Mononuclear cell (primary cell): ENCODE measurements around the gene SLC6A3. TPM values are rescaled to one million over a fixed set of nuclear protein-coding genes. Genes with fewer than 3 reads are reported as not detected.
"Not testable (repeated sequence)": the region's sequence is repeated elsewhere in the genome, so short reads cannot be mapped to it uniquely, and the experiment has no call there.

Experiments
- H3K27me3 ChIP-seq: 2 replicates; pipeline ENCODE4 v1.6.0; 2011; ENCODE audit warnings: low read length, control low read depth; ENCODE audit not compliant: insufficient read depth
- H3K4me1 ChIP-seq: 2 replicates; pipeline ENCODE4 v1.5.1; 2011; ENCODE audit warnings: mild to moderate bottlenecking, low read length, control low read depth; ENCODE audit not compliant: insufficient read depth
- H3K4me3 ChIP-seq: 2 replicates; pipeline ENCODE4 v1.5.1; 2011; ENCODE audit warnings: mild to moderate bottlenecking, low read length, moderate library complexity
- H3K9me3 ChIP-seq: 2 replicates; pipeline ENCODE4 v1.5.1; 2011; ENCODE audit warnings: low read depth, mild to moderate bottlenecking, control low read depth, low read length
- total RNA-seq: library from RNA; depleted of rRNA; stranded (reverse); fragments of >200 nt; gene quantifications from one replicate; pipeline ENCODE4 v1.2.3, GENCODE V29; 2012

Gene SLC6A3
- total RNA-seq, 1 donor = not detected

DNA sequence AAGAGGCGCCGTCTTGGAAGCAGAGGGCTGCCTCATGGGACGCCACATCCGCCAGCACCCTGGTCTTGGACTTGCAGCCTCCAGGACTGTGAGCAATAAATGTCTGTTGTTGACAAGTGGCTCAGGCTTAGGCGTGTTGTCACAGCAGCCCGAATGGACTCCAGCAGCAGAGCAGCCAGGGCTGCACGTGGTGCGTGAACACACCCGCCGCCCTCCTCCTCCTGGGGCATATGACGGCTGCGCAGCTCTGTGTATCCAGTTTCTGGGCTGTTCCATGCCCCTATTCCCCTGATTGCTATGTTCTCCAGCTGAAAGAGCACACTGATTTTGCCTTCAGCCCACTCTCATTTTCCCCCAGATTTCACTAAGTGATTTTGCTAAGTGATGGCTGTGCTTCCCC, 64.3 kb downstream of the SLC6A3 start:
- Histone ChIP-seq H3K27me3 (no peaks in the 10 kb centered on the region), H3K9me3 (no peaks in the 10 kb centered on the region), H3K4me3 (no peak overlapping the region), H3K4me1 (peaks cover 16% of the 10 kb centered on the region)

DNA sequence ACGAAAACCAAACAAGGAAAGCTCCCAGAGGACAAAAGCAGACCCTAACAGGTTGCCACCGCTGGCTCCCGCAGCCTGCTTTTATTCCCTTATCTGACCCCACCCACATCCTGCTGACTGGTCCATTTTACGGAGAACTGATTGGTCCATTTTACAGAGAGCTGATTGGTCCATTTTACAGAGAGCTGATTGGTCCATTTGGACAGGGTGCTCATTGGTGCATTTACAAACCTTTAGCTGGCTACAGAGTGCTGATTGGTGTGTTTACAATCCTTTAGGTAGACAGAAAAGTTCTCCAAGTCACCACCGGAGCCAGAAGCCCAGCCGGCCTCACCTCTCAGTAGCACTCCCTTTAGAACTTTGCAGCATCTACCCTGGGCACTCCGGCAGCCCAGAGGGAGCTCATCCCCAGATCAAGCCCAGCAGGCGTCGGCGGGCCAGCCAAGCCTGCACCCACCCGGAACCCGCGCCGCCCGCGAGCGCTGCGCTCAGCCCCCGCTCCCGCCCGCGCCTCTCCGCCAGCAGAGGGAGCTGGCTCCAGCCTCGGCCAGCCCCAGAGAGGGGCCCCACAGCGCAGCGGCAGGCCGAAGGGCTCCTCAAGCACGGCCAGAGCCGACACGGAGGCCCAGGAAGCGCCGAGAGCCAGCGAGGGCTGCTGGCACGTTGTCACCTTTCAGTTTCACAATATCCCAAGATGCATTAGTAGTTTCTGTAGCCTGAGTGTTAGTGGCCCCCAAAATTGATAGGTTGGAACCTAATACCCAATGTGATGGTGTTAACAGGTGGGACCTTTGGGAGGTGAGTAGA, 65.0 kb downstream of the SLC6A3 start:
- Histone ChIP-seq H3K4me1 (peaks cover 11% of the 10 kb centered on the region), H3K4me3 (no peak overlapping the region), H3K27me3 (no peaks in the 10 kb centered on the region), H3K9me3 (no peaks in the 10 kb centered on the region)

DNA sequence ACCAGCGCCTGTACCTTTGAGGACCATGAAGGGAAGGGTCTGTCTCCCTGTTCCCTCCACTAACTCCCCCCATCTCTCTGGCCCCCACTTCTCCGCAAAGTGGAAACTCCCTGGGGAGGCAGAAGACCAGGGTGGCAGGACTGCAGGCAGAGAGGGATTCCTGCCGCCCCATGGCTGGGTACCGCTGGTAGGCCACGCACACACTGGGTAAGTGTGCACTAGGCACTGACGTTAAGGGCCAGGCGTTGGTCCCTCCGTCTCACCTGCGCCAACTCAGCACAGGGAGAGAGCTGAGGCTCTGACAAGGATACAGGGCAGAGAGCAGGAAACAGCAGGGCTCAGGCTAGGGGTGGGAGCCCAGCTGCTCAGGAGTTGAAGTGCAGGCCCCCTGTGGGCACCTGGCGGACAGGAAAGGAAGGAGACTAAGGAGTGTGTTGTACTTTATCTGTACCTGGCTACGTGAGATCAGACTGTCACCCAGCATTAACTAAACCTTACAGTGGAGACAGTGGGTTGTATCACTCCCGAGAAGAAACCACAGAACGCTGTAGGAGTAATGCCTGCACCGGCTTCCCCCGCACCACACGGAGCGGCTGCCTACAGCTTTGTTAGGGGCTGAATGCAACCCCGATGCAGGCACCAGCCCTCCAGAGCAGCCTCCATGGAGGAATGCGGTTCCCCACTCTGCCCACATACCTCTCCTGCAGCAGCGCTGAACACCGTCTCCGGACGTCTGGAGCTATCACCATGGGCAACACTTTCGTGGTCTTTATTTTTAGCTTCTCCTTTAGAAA, 66.2 kb downstream of the SLC6A3 start:
- H3K4me3 ChIP-seq = no peak overlapping the region
- peaks cover 17% of the 10 kb centered on the region for H3K4me1 ChIP-seq
- H3K9me3 ChIP-seq = no peaks in the 10 kb centered on the region
- no peaks in the 10 kb centered on the region for H3K27me3 ChIP-seq

DNA sequence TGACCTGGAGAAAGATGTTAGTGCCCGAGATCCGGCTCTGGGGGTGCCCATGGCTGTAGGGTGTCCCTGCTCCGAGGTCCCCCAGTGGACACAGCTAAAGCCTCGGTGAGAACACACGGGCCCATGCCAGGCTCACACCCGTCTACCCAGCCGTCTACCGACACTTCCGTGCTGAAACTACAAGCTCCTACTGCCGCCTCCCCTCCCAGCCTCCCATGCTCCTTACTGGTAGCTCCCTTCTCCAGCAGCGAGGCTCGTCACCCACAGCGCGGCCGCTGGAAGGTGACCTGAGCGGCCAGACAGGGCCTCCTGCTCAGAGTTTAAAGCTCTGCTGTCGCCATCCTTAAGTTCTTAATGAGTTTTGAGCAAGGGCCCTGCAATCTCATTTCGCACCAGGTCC, 67.1 kb downstream of the SLC6A3 start:
- no peak overlapping the region for H3K4me3 ChIP-seq
- H3K4me1 ChIP-seq = peaks cover 19% of the 10 kb centered on the region
- no peaks in the 10 kb centered on the region for H3K9me3 ChIP-seq
- no peaks in the 10 kb centered on the region for H3K27me3 ChIP-seq

DNA sequence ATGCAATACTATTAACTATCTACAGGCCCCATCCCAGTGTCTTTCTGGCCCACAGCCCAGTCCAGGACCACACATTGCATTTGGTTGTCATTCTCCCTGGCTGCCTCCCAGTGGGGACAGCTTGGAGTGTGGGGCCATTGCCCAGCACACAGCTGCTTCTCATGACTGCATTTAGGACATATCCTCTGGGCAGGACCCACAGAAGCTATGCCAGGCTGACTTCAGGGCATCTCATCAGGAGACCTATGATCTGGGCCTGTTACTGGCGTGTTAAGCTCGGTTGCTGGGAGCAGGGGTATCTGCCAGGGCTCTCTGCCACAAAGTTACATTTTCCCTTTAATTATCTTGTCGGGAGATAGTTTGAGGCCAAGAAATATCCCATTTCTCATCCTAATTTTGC, 68.3 kb downstream of the SLC6A3 start:
- Histone ChIP-seq H3K9me3 (no peaks in the 10 kb centered on the region), H3K4me1 (peaks cover 21% of the 10 kb centered on the region), H3K4me3 (no peak overlapping the region), H3K27me3 (no peaks in the 10 kb centered on the region)

DNA sequence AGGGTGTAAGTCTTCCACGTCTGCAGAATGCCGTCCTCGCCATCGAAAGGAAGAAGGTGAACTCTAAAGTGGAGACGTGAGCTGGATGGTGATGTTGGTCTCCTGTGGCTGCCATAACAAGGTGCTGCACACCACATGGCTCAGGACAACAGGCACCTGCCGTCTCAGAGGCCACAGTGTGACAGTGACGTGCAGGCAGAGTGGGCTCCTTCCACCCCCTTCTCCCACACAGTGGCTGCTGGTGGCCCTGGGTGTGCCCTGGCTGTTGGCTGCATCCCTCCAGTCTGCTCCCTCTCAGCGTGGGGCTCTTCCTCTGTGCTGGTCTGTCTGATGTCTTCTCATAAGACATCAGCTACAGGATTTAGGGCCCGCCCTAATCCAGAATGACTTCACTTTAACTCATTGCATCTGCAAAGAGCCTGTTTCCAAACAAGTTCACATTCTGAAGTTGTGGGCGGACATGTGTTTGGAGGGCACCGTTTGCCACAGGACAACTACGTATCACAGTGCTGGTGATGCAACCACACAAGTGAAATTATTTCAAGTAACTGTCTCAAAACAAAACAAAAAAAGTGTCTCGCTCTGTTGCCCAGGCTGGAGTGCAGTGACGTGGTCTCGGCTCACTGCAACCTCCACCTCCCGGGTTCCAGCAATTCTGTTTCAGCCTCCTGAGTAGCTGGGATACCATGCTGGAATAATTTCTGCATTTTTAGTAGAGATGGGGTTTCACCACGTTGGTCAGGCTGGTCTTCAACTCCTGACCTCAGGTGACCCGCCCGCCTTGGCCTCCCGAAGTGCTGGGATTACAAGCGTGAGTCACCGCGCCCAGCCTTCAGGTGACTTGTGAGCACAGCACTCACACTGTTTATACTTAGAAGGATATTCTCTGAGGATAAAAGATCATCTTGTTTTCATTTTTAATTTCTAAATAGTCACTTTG, 69.1 kb downstream of the SLC6A3 start:
- no peak overlapping the region for H3K4me3 ChIP-seq
- no peaks in the 10 kb centered on the region for H3K9me3 ChIP-seq
- H3K27me3 ChIP-seq = no peaks in the 10 kb centered on the region
- H3K4me1 ChIP-seq = peaks cover 26% of the 10 kb centered on the region

DNA sequence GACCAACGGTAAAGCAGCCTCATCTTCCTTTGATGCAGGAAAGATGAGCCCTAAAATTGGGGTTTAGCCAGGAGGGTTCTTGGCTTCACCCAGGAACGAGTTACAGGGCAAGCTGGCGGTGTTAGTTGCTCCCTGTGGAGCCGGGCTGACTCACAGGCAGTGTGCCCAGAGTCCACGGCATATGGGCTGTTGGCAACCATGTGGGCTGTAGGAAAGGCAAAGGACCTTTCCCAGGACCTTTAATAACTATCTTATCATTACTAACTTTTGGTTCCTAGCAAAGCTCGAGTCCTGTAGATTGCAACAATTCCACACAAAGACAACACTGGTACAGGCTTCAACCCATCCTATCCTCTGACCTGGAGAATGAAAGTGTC, 70.6 kb downstream of the SLC6A3 start:
- Histone ChIP-seq H3K4me1 (peaks cover 16% of the 10 kb centered on the region), H3K4me3 (no peak overlapping the region), H3K27me3 (no peaks in the 10 kb centered on the region), H3K9me3 (no peaks in the 10 kb centered on the region)

DNA sequence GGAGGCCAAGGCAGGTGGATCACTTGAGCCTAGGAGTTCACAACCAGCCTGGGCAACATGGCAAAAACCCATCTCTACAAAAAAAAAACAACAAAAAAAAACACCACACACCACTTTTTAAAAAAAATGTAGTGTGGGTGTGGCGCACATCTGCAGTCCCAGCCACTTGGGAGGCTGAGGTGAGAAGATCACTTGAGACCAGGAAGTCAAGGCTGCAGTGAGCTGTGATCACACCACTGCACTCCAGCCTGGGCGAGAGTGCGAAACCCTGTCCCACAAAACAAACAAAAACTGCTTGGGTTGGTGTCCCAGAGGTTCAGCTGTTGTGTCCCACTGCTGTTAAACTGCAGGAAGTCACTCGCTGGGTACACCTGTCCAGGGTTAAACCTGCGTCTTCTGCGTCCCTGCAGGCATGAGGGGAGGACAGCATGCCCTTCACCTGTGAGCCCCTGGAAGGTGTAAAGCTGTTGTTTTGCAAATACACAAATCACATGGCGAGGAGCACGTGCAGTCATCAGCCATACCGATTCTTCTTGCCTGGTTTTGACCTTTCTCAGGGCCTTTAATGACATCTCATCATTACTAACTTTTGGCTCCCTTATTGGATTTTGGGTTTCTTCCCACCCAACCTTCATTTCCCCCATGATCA, 71.1 kb downstream of the SLC6A3 start:
- Histone ChIP-seq H3K4me3 (no peak overlapping the region), H3K9me3 (no peaks in the 10 kb centered on the region), H3K4me1 (peaks cover 16% of the 10 kb centered on the region), H3K27me3 (no peaks in the 10 kb centered on the region)

DNA sequence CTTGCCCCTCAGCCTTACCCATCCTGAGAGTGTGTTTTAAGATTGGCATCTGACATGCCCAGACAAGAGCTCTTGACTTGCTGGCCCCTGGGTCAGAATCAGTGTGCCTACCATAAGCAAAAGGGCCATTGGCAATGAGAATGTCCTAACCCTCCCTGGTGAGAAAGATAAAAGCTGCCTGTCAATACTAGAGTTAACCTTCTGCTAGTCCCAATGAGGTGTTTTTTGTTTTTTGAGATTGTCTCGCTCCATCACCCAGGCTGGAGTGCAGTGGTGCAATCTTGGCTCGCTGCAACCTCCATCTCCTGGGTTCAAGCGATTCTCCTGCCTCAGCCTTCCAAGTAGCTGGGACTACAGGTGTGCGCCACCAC, 73.3 kb downstream of the SLC6A3 start:
- not testable (repeated sequence) for H3K4me3 ChIP-seq, H3K9me3 ChIP-seq, H3K27me3 ChIP-seq
- peaks cover 18% of the 10 kb centered on the region for H3K4me1 ChIP-seq

DNA sequence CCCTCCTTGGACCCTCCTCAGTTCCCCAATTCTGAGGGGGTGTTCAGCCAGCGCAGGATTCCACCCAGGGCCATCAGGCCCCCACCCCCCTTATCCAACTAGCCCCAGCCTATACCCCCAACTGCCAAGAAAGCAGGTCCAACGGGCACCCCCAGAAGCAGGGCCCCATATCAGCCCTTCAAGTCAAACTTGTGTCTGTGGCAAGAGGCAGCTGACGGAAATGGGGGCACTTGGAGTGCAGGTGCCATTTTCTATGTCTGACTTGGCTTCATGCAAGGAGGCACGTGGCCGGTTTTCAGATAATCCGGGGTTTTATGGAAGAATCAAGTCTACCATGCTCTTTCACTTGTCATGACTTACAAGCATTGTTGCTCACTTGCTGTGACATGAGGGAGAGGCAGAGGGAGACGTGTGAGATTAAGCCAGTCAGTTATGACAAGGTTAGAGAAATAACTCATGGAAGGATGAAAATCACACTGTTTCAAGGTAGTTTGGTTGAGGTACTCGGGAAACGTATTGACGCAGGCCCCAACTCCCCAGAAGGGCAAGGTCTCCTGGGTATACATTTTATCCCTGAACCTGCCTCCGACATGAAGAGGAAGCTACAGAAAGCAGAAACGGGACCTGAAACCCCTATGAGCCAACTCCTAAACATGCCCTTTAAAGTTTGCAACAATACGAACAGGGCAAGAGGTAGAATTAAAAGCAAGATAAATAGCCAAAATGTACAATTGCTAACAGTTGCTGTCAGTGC, 73.8 kb downstream of the SLC6A3 start:
- H3K4me1 ChIP-seq = peaks cover 23% of the 10 kb centered on the region
- H3K9me3 ChIP-seq = no peaks in the 10 kb centered on the region
- H3K27me3 ChIP-seq = no peaks in the 10 kb centered on the region
- no peak overlapping the region for H3K4me3 ChIP-seq

DNA sequence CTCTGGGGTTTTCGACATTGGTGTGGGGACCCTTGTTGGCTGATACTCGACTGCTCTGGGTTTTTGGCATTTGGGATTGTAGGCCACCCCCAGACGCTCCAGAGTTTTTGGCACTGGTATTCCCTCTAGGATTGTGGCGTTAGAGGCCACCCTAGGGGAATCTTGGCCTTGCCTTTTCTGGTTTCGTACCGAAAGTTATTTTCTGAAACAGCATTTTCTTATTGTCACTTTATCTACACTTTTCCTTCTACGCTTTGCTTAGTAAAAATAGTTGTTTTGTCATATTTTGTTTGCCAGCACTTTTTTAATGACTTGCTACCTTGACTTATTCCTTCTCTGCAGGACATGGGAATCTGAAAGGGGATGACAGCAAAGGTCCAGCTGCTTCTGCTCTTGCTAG, 75.2 kb downstream of the SLC6A3 start:
- H3K4me3 ChIP-seq = no peak overlapping the region
- no peaks in the 10 kb centered on the region for H3K27me3 ChIP-seq
- peaks cover 23% of the 10 kb centered on the region for H3K4me1 ChIP-seq
- H3K9me3 ChIP-seq = no peaks in the 10 kb centered on the region

DNA sequence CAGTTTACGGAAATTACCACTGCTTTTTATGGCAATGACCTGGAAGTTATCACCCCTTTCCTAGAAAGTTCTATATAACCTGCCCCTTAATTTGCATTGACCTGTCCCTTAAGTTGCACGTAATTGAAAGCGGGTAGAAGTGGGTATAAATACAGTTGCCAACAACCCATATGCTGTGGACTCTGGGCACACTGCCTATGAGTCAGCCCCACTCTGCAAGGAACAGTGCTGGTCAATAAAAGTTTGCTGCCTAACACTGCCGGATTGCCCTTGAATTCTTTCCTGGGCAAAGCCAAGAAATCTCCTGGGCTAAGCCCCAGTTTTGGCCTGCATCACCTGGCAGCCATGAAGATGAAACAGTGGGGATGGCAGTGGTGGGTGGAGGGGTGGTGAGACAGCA, 76.5 kb downstream of the SLC6A3 start:
- no peak overlapping the region for H3K4me3 ChIP-seq
- no peaks in the 10 kb centered on the region for H3K27me3 ChIP-seq
- no peaks in the 10 kb centered on the region for H3K9me3 ChIP-seq
- peaks cover 13% of the 10 kb centered on the region for H3K4me1 ChIP-seq

DNA sequence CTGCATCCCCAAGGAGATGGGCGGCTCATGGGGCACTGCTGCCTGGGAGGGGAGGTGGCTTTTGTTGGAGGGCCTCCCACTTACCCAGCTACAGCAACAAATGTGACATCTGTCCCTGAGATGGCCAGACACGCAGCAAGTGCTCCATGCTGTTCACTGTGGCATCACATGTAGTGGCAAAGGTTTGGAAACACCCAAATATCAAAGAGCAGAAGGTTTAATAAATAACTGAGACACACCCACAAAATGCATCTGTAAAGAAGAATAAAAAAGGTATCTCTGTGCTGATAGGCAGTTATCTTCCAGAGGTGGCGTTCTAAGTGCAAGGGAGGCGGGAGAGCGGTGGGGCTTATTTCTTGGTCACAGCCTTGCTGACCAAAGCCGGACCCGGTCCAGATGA, 77.0 kb downstream of the SLC6A3 start:
- peaks cover 13% of the 10 kb centered on the region for H3K4me1 ChIP-seq
- no peaks in the 10 kb centered on the region for H3K27me3 ChIP-seq
- H3K9me3 ChIP-seq = no peaks in the 10 kb centered on the region
- H3K4me3 ChIP-seq = no peak overlapping the region

DNA sequence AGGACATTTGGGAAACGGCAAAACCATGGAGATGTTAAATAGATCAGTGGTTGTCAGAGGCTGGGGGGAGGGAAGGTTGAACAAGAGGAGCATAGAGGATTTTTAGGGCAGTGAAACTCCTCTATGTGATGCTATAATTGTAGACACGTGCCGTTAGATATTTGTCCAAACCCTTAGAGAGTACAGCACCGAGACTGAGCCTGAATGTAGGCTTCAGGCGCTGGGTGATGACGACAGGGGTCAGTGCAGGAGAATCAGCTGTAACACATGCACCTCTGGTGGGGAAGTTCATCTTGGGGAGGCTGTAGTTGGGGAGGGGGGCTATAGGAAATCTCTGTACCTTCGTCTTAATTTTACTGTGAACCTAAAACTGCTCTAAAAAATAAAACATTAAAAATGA, 78.1 kb downstream of the SLC6A3 start:
- H3K27me3 ChIP-seq = no peaks in the 10 kb centered on the region
- H3K4me3 ChIP-seq = no peak overlapping the region
- H3K4me1 ChIP-seq = peaks cover 13% of the 10 kb centered on the region
- no peaks in the 10 kb centered on the region for H3K9me3 ChIP-seq
